GM12878 (cell line): ENCODE results near the gene PCIF1. TPM values are rescaled to one million over a fixed set of nuclear protein-coding genes. Genes with fewer than 3 reads are reported as not detected.

ENCODE experiments used
- ATAC-seq: fragments of 200-7000 bp; cut with Tn5 transposase; 3 replicates; pipeline ENCODE4 v1.9.1; 2020; ENCODE audit warnings: mild to moderate bottlenecking, moderate library complexity
- BruUV-seq: library from RNA; stranded (reverse); fragments of 400-500 nt; replicated peaks from 2 replicates; lab custom pipeline; 2021; lab: Mats Ljungman, UMichigan
- CTCF ChIA-PET: fragments of 300-600 bp; sonication (Branson Sonifier 250); formaldehyde crosslinking; extraction: SDS; loops from one replicate; lab custom pipeline; 2021; ENCODE audit warnings: inconsistent platforms; lab: Yijun Ruan, JAX
- POLR2A ChIA-PET: fragments of 350-600 bp; formaldehyde crosslinking; extraction: SDS; loops from one replicate; lab custom pipeline; 2021; ENCODE audit warnings: inconsistent platforms; lab: Charles Lee
- RAD21 ChIA-PET: fragments of 300-600 bp; sonication (Branson Sonifier 250); formaldehyde crosslinking; loops from one replicate; lab custom pipeline; 2023; ENCODE audit warnings: antibody characterized with exemption; ENCODE audit not compliant: unreplicated experiment; lab: Charles Lee
- SMC1A ChIA-PET: fragments of 300-600 bp; sonication (Branson Sonifier 250); formaldehyde crosslinking; loops from one replicate; lab custom pipeline; 2023; ENCODE audit not compliant: unreplicated experiment, uncharacterized antibody; lab: Charles Lee
- DNase-seq: peaks from one replicate; pipeline ENCODE4 v3.0.0-alpha.2; 2011; ENCODE audit warnings: low read depth, low spot score
- FAIRE-seq: peaks from 3 replicates; lab custom pipeline; 2011; peaks lifted over from hg19 to GRCh38; lab: Jason Lieb, UNC
- H2AFZ ChIP-seq: 2 replicates; pipeline ENCODE4 v1.6.0; 2011; ENCODE audit warnings: low read depth, low read length, control low read depth; ENCODE audit not compliant: control insufficient read depth
- H3K27ac ChIP-seq: 2 replicates; pipeline ENCODE4 v1.5.1; 2011; ENCODE audit warnings: control low read depth; ENCODE audit not compliant: control insufficient read depth, insufficient read depth
- H3K27me3 ChIP-seq, 2 experiments: replicated peaks in 1 of 2; 2 replicates each; pipeline versions ENCODE4 v1.6.0 to v1.6.1; 2011; ENCODE audit warnings: low read length in 1 of 2; ENCODE audit not compliant: control insufficient read depth in 2 of 2, insufficient read depth in 2 of 2
- H3K36me3 ChIP-seq, 2 experiments: 2 replicates each; pipeline ENCODE4 v1.5.1; 2011; ENCODE audit warnings: low read length in 1 of 2; ENCODE audit not compliant: control insufficient read depth in 2 of 2, insufficient read depth in 2 of 2
- H3K4me1 ChIP-seq: 2 replicates; pipeline ENCODE4 v1.6.1; 2011; ENCODE audit warnings: mild to moderate bottlenecking, low read length, moderate library complexity, mixed read lengths; ENCODE audit not compliant: control insufficient read depth, insufficient read depth
- H3K4me2 ChIP-seq: 2 replicates; pipeline ENCODE4 v1.6.0; 2011; ENCODE audit warnings: control low read depth; ENCODE audit not compliant: control insufficient read depth, insufficient read depth
- H3K4me3 ChIP-seq: fragments of 200-600 bp; sonication (generic); 2 replicates; pipeline ENCODE4 v1.5.1; 2016
- H3K79me2 ChIP-seq: 2 replicates; pipeline ENCODE4 v1.6.0; 2011; ENCODE audit warnings: low read length; ENCODE audit not compliant: control insufficient read depth, insufficient read depth
- H3K9ac ChIP-seq: 2 replicates; pipeline ENCODE4 v1.8.0; 2011; ENCODE audit warnings: low read length, control low read depth, mixed read lengths; ENCODE audit not compliant: control insufficient read depth, insufficient read depth
- H3K9me3 ChIP-seq: replicated peaks from 3 replicates; pipeline ENCODE4 v1.5.1; 2011; ENCODE audit warnings: mild to moderate bottlenecking, low read length; ENCODE audit not compliant: control insufficient read depth, insufficient read depth
- H4K20me1 ChIP-seq: 2 replicates; pipeline ENCODE4 v1.6.0; 2011; ENCODE audit not compliant: control insufficient read depth, insufficient read depth
- ATF7 ChIP-seq: fragments of 450-650 bp; IDR thresholded peaks from 2 replicates; pipeline ENCODE4 v1.6.1; 2016; ENCODE audit warnings: low read depth, mild to moderate bottlenecking
- BRCA1 ChIP-seq: IDR thresholded peaks from 2 replicates; pipeline ENCODE4 v1.6.1; 2011; ENCODE audit warnings: low read depth, low read length, improper control_type of control experiment
- CBFB ChIP-seq: IDR thresholded peaks from 2 replicates; pipeline ENCODE4 v1.6.1; 2016; ENCODE audit warnings: antibody characterized with exemption, low read depth
- JUNB ChIP-seq: IDR thresholded peaks from 2 replicates; pipeline ENCODE4 v1.6.1; 2016; ENCODE audit warnings: antibody characterized with exemption, mild to moderate bottlenecking
- MLLT1 ChIP-seq: fragments of 450-650 bp; IDR thresholded peaks from 2 replicates; pipeline ENCODE4 v1.6.1; 2016; ENCODE audit warnings: mild to moderate bottlenecking
- MTA2 ChIP-seq: fragments of 450-650 bp; IDR thresholded peaks from 2 replicates; pipeline ENCODE4 v1.6.1; 2016; ENCODE audit warnings: low read depth, mild to moderate bottlenecking, moderate library complexity
- NBN ChIP-seq: fragments of 450-650 bp; IDR thresholded peaks from 2 replicates; pipeline ENCODE4 v1.6.1; 2016
- POU2F2 ChIP-seq: IDR thresholded peaks from 3 replicates; pipeline ENCODE4 v1.6.1; 2011; ENCODE audit warnings: low read depth, mild to moderate bottlenecking, low read length, borderline replicate concordance
- RB1 ChIP-seq: fragments of 450-650 bp; formaldehyde crosslinking; IDR thresholded peaks from 2 replicates; pipeline ENCODE4 v1.6.1; 2017; ENCODE audit warnings: mild to moderate bottlenecking, borderline replicate concordance
- RUNX3 ChIP-seq: IDR thresholded peaks from 2 replicates; pipeline ENCODE4 v1.6.1; 2012; ENCODE audit warnings: low read length, inconsistent platforms
- SKIL ChIP-seq: fragments of 450-650 bp; IDR thresholded peaks from 2 replicates; pipeline ENCODE4 v1.6.1; 2017; ENCODE audit warnings: mild to moderate bottlenecking, low read depth, inconsistent platforms; ENCODE audit not compliant: poor library complexity, severe bottlenecking
- SPI1 ChIP-seq: IDR thresholded peaks from 2 replicates; pipeline ENCODE4 v1.6.1; 2011; ENCODE audit warnings: low read depth, mild to moderate bottlenecking, low read length, moderate library complexity, borderline replicate concordance; ENCODE audit not compliant: insufficient read depth
- ZSCAN29 ChIP-seq: fragments of 450-650 bp; IDR thresholded peaks from 2 replicates; pipeline ENCODE4 v1.6.1; 2017; ENCODE audit warnings: mild to moderate bottlenecking, moderate library complexity
- WGBS: methylation state at CpG from one replicate; pipeline ENCODE4 v1.1.6; 2016; ENCODE audit warnings: low lambda C conversion rate; ENCODE audit not compliant: insufficient replicate concordance, insufficient coverage; ENCODE audit errors: missing lambda C conversion rate; 5-methylcytosine and 5-hydroxymethylcytosine counted together
- in situ Hi-C: fragments of 300-500 bp; cut with MboI; formaldehyde crosslinking; loops from 9 replicates; pipeline ENCODE4 v1.14.3; 2018; ENCODE audit warnings: mixed read lengths
- intact Hi-C: fragments of 100-400 bp; cut with micrococcal nuclease; formaldehyde crosslinking; loops from one replicate; pipeline ENCODE4 v1.14.2; 2022; ENCODE audit not compliant: unreplicated experiment
- polyA plus RNA-seq, 11 experiments: library from polyadenylated mRNA; depleted of rRNA in 4 of 11; unstranded in 6 of 11; stranded (reverse) in 5 of 11; fragments of >200 nt; fragmentation: Nextera tagmentation in 4 of 11; fragmentation: Illumina TruSeq in 1 of 11; extraction: Ambion mirVana in 4 of 11; extraction: Trizol in 1 of 11; gene quantifications; 1 replicate in 1 of 11; 2 replicates in 10 of 11; pipeline versions ENCODE4 v1.2.1 to v1.2.3, GENCODE V29; 2011 to 2016; ENCODE audit warnings: inconsistent platforms in 2 of 11, missing spikeins in 2 of 11, low read depth in 1 of 11
- total RNA-seq, 4 experiments: library from RNA; depleted of rRNA in 3 of 4; stranded (reverse); fragments of >200 nt in 3 of 4; fragmentation: Illumina TruSeq in 1 of 4; extraction: Trizol in 1 of 4; gene quantifications; 2 replicates each; pipeline versions ENCODE4 v1.2.1 to v1.2.3, GENCODE V29; 2013 to 2021
- TF ChIP-seq, protein P1 (sequence below): IDR thresholded peaks from 2 replicates; pipeline ENCODE4 v1.6.1; 2011; ENCODE audit warnings: borderline replicate concordance, low read depth, mild to moderate bottlenecking, moderate library complexity, low read length; ENCODE audit not compliant: insufficient read depth, poor library complexity, severe bottlenecking
- TF ChIP-seq, protein P2 (sequence below): fragments of 450-650 bp; conservative IDR thresholded peaks from 2 replicates; pipeline ENCODE4 v1.6.1; 2017; ENCODE audit warnings: mild to moderate bottlenecking, moderate library complexity

The PCIF1 gene
- total and polyA plus RNA-seq, 10 of the 15 experiments (the other 5 are each of a cell fraction or from before 2014, with no cell fraction given): 8.4 to 32.9 (median 17.6) TPM

- ChIA-PET SMC1A (interaction anchor here (1.0 to 4.1 kb wide), 4 partner anchors 26 to 45 kb away, joined by 3 to 33 read pairs (median 14); partner anchors contain the start of genes CTSA and NEURL2), RAD21 (interaction anchor here (1.0 to 5.5 kb wide), 7 partner anchors 14 to 122 kb away, joined by 3 to 66 read pairs (median 11); partner anchors contain the start of gene ZSWIM1), POLR2A (interaction anchor here (0.6 to 2.9 kb wide), 32 partner anchors 8 to 754 kb away, joined by 3 to 50 read pairs (median 5); partner anchors contain the start of genes ACOT8, CTSA, NEURL2 and PLTP), CTCF (interaction anchor here (1.0 to 6.5 kb wide), 4 partner anchors 16 to 136 kb away, joined by 3 to 79 read pairs (median 39); no protein-coding TSS in a partner anchor)
- DNase-seq (no peak), FAIRE-seq (no peak), ATAC-seq (peak; percentile 24; the same call in 2 of the 3 replicates)
- peak overlapping the region; percentile 79; the same call in 1 of the 2 replicates for H3K4me2 ChIP-seq
- no peaks in the 10 kb centered on the region for H3K9me3 ChIP-seq
- H2AFZ ChIP-seq: peak overlapping the region; percentile 84
- peaks cover 12 to 13% of the 10 kb centered on the region in 2 experiments; a peak in 3 of 4 replicates for H3K36me3 ChIP-seq
- 11% methylated on average over 21 of the region's 21 CpGs for WGBS
- H3K27me3 ChIP-seq: no peaks in the 10 kb centered on the region
- intact Hi-C loops: loop anchor here (2.0 kb wide), 2 partner anchors 35 to 79 kb away; partner anchors contain the start of genes ACOT8 and ZSWIM3
- peaks cover 5% of the 10 kb centered on the region; the same call in 1 of the 2 replicates for H3K4me1 ChIP-seq
- H3K27ac ChIP-seq: peak overlapping the region; percentile 67
- no peaks in the 10 kb centered on the region for H4K20me1 ChIP-seq
- in situ Hi-C loops: no loop called here
- BruUV-seq: TSS peak; percentile 82
- peak overlapping the region; percentile 81 for H3K4me3 ChIP-seq
- peaks cover 23% of the 10 kb centered on the region for H3K79me2 ChIP-seq
- H3K9ac ChIP-seq: peak overlapping the region; percentile 85
- no peak for TF ChIP-seq RB1
- TF ChIP-seq, protein P1, sequence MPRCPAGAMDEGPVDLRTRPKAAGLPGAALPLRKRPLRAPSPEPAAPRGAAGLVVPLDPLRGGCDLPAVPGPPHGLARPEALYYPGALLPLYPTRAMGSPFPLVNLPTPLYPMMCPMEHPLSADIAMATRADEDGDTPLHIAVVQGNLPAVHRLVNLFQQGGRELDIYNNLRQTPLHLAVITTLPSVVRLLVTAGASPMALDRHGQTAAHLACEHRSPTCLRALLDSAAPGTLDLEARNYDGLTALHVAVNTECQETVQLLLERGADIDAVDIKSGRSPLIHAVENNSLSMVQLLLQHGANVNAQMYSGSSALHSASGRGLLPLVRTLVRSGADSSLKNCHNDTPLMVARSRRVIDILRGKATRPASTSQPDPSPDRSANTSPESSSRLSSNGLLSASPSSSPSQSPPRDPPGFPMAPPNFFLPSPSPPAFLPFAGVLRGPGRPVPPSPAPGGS: peak; percentile 50
- TF ChIP-seq SPI1: peak; percentile 18; the same call in 1 of the 2 replicates
- TF ChIP-seq ZSCAN29: peak; percentile 49; the same call in 1 of the 2 replicates
- TF ChIP-seq CBFB: no peak; the same call in 1 of the 2 replicates
- peak; percentile 89 for TF ChIP-seq RUNX3
- TF ChIP-seq NBN: peak; percentile 6; the same call in 1 of the 2 replicates
- TF ChIP-seq BRCA1: no peak
- 0 out of 3 replicates have a peak, but pooled peaks have one; percentile 39 for TF ChIP-seq POU2F2
- peak; percentile 45; the same call in 1 of the 2 replicates for TF ChIP-seq ATF7
- TF ChIP-seq JUNB: 0 out of 2 replicates have a peak, but pooled peaks have one; percentile 21
- TF ChIP-seq, protein P2, sequence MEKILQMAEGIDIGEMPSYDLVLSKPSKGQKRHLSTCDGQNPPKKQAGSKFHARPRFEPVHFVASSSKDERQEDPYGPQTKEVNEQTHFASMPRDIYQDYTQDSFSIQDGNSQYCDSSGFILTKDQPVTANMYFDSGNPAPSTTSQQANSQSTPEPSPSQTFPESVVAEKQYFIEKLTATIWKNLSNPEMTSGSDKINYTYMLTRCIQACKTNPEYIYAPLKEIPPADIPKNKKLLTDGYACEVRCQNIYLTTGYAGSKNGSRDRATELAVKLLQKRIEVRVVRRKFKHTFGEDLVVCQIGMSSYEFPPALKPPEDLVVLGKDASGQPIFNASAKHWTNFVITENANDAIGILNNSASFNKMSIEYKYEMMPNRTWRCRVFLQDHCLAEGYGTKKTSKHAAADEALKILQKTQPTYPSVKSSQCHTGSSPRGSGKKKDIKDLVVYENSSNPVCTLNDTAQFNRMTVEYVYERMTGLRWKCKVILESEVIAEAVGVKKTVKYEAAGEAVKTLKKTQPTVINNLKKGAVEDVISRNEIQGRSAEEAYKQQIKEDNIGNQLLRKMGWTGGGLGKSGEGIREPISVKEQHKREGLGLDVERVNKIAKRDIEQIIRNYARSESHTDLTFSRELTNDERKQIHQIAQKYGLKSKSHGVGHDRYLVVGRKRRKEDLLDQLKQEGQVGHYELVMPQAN: peak; percentile 84
- peak; percentile 91; the same call in 1 of the 2 replicates for TF ChIP-seq MLLT1
- peak; percentile 49; the same call in 1 of the 2 replicates for TF ChIP-seq MTA2
- TF ChIP-seq SKIL: peak; percentile 53
These were observed 1.0 kb downstream of the PCIF1 start for GRCh38 chr20:45935416-45936046.
